Stimulated activated CD8-positive, alpha-beta memory T cell treated with anti-CD3 and anti-CD28 coated beads, Interleukin-15, amount 100 ng/mL, for 4 hours (primary cell): Measurements from ENCODE around the gene TIMM23B.
A peak's percentile ranks its signal among the peaks of the same experiment; 100 is the strongest.
"Not testable (repeated sequence)": the region's sequence is repeated elsewhere in the genome, so short reads cannot be mapped to it uniquely, and the experiment has no call there.

Source experiments
- DNase-seq, 2 donors: peaks; one replicate each; pipeline ENCODE4 v3.0.0-alpha.2; 2020; ENCODE audit warnings: low read depth in 2 of 2

The TIMM23B gene

GRCh38 chr10:49941447-49942338, at the start of gene TIMM23B, which contains the start of gene PARG:
TIMM23B (plus strand) TSS chr10:49942053; CDS start chr10:49942195, 142 bp downstream.
PARG (minus strand) TSS chr10:49942027; CDS start chr10:49941725, 302 bp downstream.
- DNase-seq: peak; percentile 50 to 70

- not testable (repeated sequence) for DNase-seq
These were observed 41.9 kb upstream of the TIMM23B start for GRCh38 chr10:49899999-49900398.

- DNase-seq: not testable (repeated sequence)
These were observed 41.4 kb upstream of the TIMM23B start for GRCh38 chr10:49900406-49900805.

- DNase-seq: not testable (repeated sequence)
These were observed 38.0 kb upstream of the TIMM23B start for GRCh38 chr10:49903829-49904228.

GRCh38 chr10:49908290-49909080, 33.4 kb upstream of the TIMM23B start:
- DNase-seq: not testable (repeated sequence)

GRCh38 chr10:49910295-49910694, 31.6 kb upstream of the TIMM23B start:
- not testable (repeated sequence) for DNase-seq

GRCh38 chr10:49916451-49916850, 25.4 kb upstream of the TIMM23B start:
- not testable (repeated sequence) for DNase-seq

GRCh38 chr10:49917927-49918326, 23.9 kb upstream of the TIMM23B start:
- not testable (repeated sequence) for DNase-seq

- not testable (repeated sequence) for DNase-seq
These were observed 19.8 kb upstream of the TIMM23B start for GRCh38 chr10:49922041-49922440.

GRCh38 chr10:49923572-49923971, 18.3 kb upstream of the TIMM23B start:
- DNase-seq: not testable (repeated sequence)

GRCh38 chr10:49931276-49931675, 10.6 kb upstream of the TIMM23B start:
- not testable (repeated sequence) for DNase-seq

GRCh38 chr10:49931959-49932728, 9.7 kb upstream of the TIMM23B start:
- DNase-seq: not testable (repeated sequence)

GRCh38 chr10:49942339-49942705, 469 bp downstream of the TIMM23B start:
- DNase-seq: not testable (repeated sequence)

GRCh38 chr10:49943607-49944006, 1.8 kb downstream of the TIMM23B start:
- not testable (repeated sequence) for DNase-seq

- DNase-seq: not testable (repeated sequence)
These were observed 6.3 kb downstream of the TIMM23B start for GRCh38 chr10:49948142-49948541.

GRCh38 chr10:49948737-49949136, 6.9 kb downstream of the TIMM23B start:
- DNase-seq: not testable (repeated sequence)

GRCh38 chr10:49952006-49952405, 10.2 kb downstream of the TIMM23B start:
- DNase-seq: not testable (repeated sequence)

- DNase-seq: not testable (repeated sequence)
These were observed 11.3 kb downstream of the TIMM23B start for GRCh38 chr10:49953122-49953521.

- DNase-seq: not testable (repeated sequence)
These were observed 28.5 kb downstream of the TIMM23B start for GRCh38 chr10:49970331-49970857.

GRCh38 chr10:49971466-49971865, 29.6 kb downstream of the TIMM23B start:
- DNase-seq: not testable (repeated sequence)

GRCh38 chr10:49972094-49972493, 30.2 kb downstream of the TIMM23B start:
- DNase-seq: not testable (repeated sequence)
